Naive thymus-derived CD4-positive, alpha-beta T cell (primary cell): ENCODE measurements around the gene AARS2. TPM values are rescaled to one million over a fixed set of nuclear protein-coding genes. Genes with fewer than 3 reads are reported as not detected.

Experiments
- ATAC-seq: fragments of 150-1000 bp; cut with Tn5 transposase; 2 replicates; pipeline ENCODE4 v1.10.0; 2021; ENCODE audit warnings: mild to moderate bottlenecking, moderate library complexity
- CTCF ChIA-PET: fragments of 350-600 bp; sonication (Branson Sonifier 250); formaldehyde crosslinking; loops from one replicate; lab custom pipeline; 2021; ENCODE audit warnings: antibody characterized with exemption; lab: Charles Lee
- POLR2A ChIA-PET: fragments of 350-600 bp; sonication (Branson Sonifier 250); formaldehyde crosslinking; loops from one replicate; lab custom pipeline; 2021; ENCODE audit warnings: antibody characterized with exemption, inconsistent platforms; lab: Charles Lee
- DNase-seq, 9 donors: peaks; one replicate each; pipeline versions ENCODE4 v3.0.0 to v3.0.0-alpha.2; 2020 to 2022; ENCODE audit warnings: mixed read lengths in 1 of 9
- H3K27ac ChIP-seq: one replicate; pipeline ENCODE4 v1.7.0; 2013; ENCODE audit warnings: mild to moderate bottlenecking, low read depth, low read length, moderate library complexity
- H3K27me3 ChIP-seq, 2 donors: one replicate each; pipeline ENCODE4 v1.7.0; 2013; ENCODE audit warnings: low read length in 2 of 2, mild to moderate bottlenecking in 2 of 2, moderate library complexity in 2 of 2; ENCODE audit not compliant: control insufficient read depth in 2 of 2, insufficient read depth in 2 of 2
- H3K36me3 ChIP-seq, 3 experiments: 1 replicate in 2 of 3; 2 replicates in 1 of 3; pipeline ENCODE4 v1.7.0; 2013; ENCODE audit warnings: low read length in 3 of 3, mild to moderate bottlenecking in 3 of 3, moderate library complexity in 1 of 3; ENCODE audit not compliant: insufficient read depth in 3 of 3, control insufficient read depth in 2 of 3
- H3K4me1 ChIP-seq, 2 donors: one replicate each; pipeline ENCODE4 v1.7.0; 2013; ENCODE audit warnings: low read length in 2 of 2, mild to moderate bottlenecking in 2 of 2, moderate library complexity in 1 of 2; ENCODE audit not compliant: control insufficient read depth in 2 of 2, insufficient read depth in 2 of 2
- H3K4me3 ChIP-seq: 2 replicates; pipeline ENCODE4 v1.7.0; 2013; ENCODE audit warnings: mild to moderate bottlenecking, low read length
- H3K9me3 ChIP-seq, 3 experiments: 1 replicate in 2 of 3; 2 replicates in 1 of 3; pipeline ENCODE4 v1.7.0; 2013; ENCODE audit warnings: low read length in 3 of 3; ENCODE audit not compliant: control insufficient read depth in 2 of 3
- H3K27ac Mint-ChIP-seq, 9 donors: one replicate each; pipeline ENCODE4 v1.8.0; 2020 to 2022; ENCODE audit warnings: mixed read lengths in 9 of 9, mild to moderate bottlenecking in 8 of 9, moderate library complexity in 5 of 9, inconsistent platforms in 2 of 9
- H3K27me3 Mint-ChIP-seq, 5 donors: one replicate each; pipeline ENCODE4 v1.8.0; 2021 to 2022; ENCODE audit warnings: mixed read lengths in 5 of 5, mild to moderate bottlenecking in 1 of 5
- H3K36me3 Mint-ChIP-seq, 5 donors: one replicate each; pipeline ENCODE4 v1.8.0; 2020 to 2022; ENCODE audit warnings: mixed read lengths in 5 of 5, mild to moderate bottlenecking in 3 of 5, inconsistent platforms in 1 of 5
- H3K4me1 Mint-ChIP-seq, 7 donors: one replicate each; pipeline ENCODE4 v1.8.0; 2020 to 2022; ENCODE audit warnings: mixed read lengths in 7 of 7, mild to moderate bottlenecking in 3 of 7, inconsistent platforms in 1 of 7
- H3K4me3 Mint-ChIP-seq, 10 donors: one replicate each; pipeline ENCODE4 v1.8.0; 2020 to 2022; ENCODE audit warnings: mild to moderate bottlenecking in 10 of 10, mixed read lengths in 10 of 10, moderate library complexity in 6 of 10, inconsistent platforms in 2 of 10
- H3K9me3 Mint-ChIP-seq, 11 donors: one replicate each; pipeline ENCODE4 v1.8.0; 2020 to 2022; ENCODE audit warnings: mixed read lengths in 11 of 11, mild to moderate bottlenecking in 4 of 11, inconsistent platforms in 1 of 11, moderate library complexity in 1 of 11
- intact Hi-C, 2 donors: fragments of 100-400 bp; cut with micrococcal nuclease; formaldehyde crosslinking; loops; one replicate each; pipeline ENCODE4 v1.15.1; 2023
- polyA plus RNA-seq, 2 donors: library from polyadenylated mRNA; unstranded; fragments of 300-500 nt; fragmentation: Illumina TruSeq; gene quantifications; one replicate each; pipeline ENCODE4 v1.2.3, GENCODE V29; 2021
- total RNA-seq, 6 experiments: library from RNA in 5 of 6; stranded (reverse) in 5 of 6; gene quantifications; 1 replicate in 5 of 6; 2 replicates in 1 of 6; pipeline ENCODE4 v1.2.3 and lab custom pipeline; 2021 to 2026

The AARS2 gene
- total and polyA plus RNA-seq, 7 experiments from 2014 or later = 8.9 to 29.8 (median 19.9) TPM

- Histone ChIP-seq H3K36me3 (no peaks in the 10 kb centered on the region), H3K27me3 (no peaks in the 10 kb centered on the region), H3K27ac (no peak overlapping the region), H3K9me3 (no peaks in the 10 kb centered on the region), H3K4me3 (no peak overlapping the region), H3K4me1 (no peaks in the 10 kb centered on the region)
- CTCF ChIA-PET = no interaction called here
- intact Hi-C loops = no loop called here
- peaks cover 0 to 4% (median 0%) of the 10 kb centered on the region in 7 donors for H3K4me1 Mint-ChIP-seq
- peaks cover 45 to 66% (median 58%) of the 10 kb centered on the region in 5 donors for H3K27me3 Mint-ChIP-seq
- H3K36me3 Mint-ChIP-seq = peaks cover 0 to 5% (median 0%) of the 10 kb centered on the region in 5 donors
- no peak overlapping the region for H3K27ac Mint-ChIP-seq
- H3K9me3 Mint-ChIP-seq = no peaks in the 10 kb centered on the region
- no peak overlapping the region for H3K4me3 Mint-ChIP-seq
- ATAC-seq (no peak), DNase-seq (no peak)
- POLR2A ChIA-PET = no interaction called here
Measured at GRCh38 chr6:44286747-44287146, 26.4 kb downstream of the AARS2 start.

GRCh38 chr6:44286285-44286565, 26.9 kb downstream of the AARS2 start:
- Mint-ChIP-seq H3K4me3 (no peak overlapping the region), H3K4me1 (peaks cover 0 to 4% (median 0%) of the 10 kb centered on the region in 7 donors)
- H3K27me3 ChIP-seq = no peaks in the 10 kb centered on the region

DNA sequence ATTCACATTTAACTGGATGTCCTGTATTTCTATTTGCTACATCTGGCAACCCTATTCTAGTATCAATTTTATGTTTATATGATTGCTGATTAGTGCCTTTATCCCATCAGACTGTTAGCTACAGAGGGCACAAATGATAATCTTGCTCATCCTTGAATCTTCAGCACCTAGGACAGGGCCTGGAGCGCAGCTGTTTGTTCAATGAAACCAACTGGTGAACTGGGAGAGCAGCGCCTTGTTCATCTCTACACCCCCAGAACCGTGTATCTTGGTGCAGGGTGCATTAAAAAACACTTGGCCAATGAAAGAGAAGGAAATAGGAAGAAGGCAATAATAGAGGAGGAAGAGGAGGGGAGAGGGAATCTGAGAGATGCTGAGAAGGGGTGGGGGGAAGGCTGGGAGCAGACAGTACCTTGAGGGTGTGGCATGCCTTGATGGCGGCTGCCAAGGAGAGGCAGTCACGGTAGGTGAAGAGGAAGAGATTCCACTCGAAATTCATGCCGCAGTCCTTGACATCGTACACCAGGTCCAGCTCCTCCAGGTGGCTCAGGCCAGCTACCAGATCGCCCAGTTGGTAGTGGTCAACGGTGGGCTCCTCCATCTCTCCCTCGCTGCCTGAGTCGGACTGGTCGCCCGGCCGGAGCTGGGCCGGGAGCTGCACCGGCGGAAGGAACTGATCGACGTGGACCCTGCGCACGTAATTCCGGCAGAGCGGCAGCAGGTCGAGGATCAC, 27.4 kb downstream of the AARS2 start:
- Histone ChIP-seq H3K4me3 (no peak overlapping the region), H3K36me3 (no peaks in the 10 kb centered on the region), H3K27me3 (no peaks in the 10 kb centered on the region), H3K4me1 (no peaks in the 10 kb centered on the region), H3K9me3 (no peaks in the 10 kb centered on the region), H3K27ac (no peak overlapping the region)
- H3K36me3 Mint-ChIP-seq = peaks cover 0 to 5% (median 0%) of the 10 kb centered on the region in 5 donors
- ATAC-seq = no peak
- POLR2A ChIA-PET = interaction anchor here (1.0 kb wide), 1 partner anchor 10 kb away, joined by 3 read pairs; no protein-coding TSS in a partner anchor
- no peak for DNase-seq
- CTCF ChIA-PET = no interaction called here
- H3K4me1 Mint-ChIP-seq = peaks cover 0 to 4% (median 0%) of the 10 kb centered on the region in 7 donors
- no peak overlapping the region for H3K27ac Mint-ChIP-seq
- no peak overlapping the region for H3K4me3 Mint-ChIP-seq
- peaks cover 39 to 57% (median 47%) of the 10 kb centered on the region in 5 donors for H3K27me3 Mint-ChIP-seq
- intact Hi-C loops = no loop called here
- no peaks in the 10 kb centered on the region for H3K9me3 Mint-ChIP-seq

More at GRCh38 chr6:44286285-44286565, 26.9 kb downstream of the AARS2 start:
- DNase-seq (no peak), ATAC-seq (no peak)
- H3K36me3 Mint-ChIP-seq = peaks cover 0 to 5% (median 0%) of the 10 kb centered on the region in 5 donors
- no peaks in the 10 kb centered on the region for H3K4me1 ChIP-seq
- ChIA-PET CTCF (no interaction called here), POLR2A (interaction anchor here (1.0 kb wide), 1 partner anchor 10 kb away, joined by 3 read pairs; no protein-coding TSS in a partner anchor)
- no peaks in the 10 kb centered on the region for H3K9me3 Mint-ChIP-seq
- no peak overlapping the region for H3K27ac ChIP-seq
- H3K9me3 ChIP-seq = no peaks in the 10 kb centered on the region
- no peak overlapping the region for H3K27ac Mint-ChIP-seq
- H3K27me3 Mint-ChIP-seq = peaks cover 41 to 62% (median 52%) of the 10 kb centered on the region in 5 donors
- H3K36me3 ChIP-seq = no peaks in the 10 kb centered on the region
- no peak overlapping the region for H3K4me3 ChIP-seq
- intact Hi-C loops = no loop called here

DNA sequence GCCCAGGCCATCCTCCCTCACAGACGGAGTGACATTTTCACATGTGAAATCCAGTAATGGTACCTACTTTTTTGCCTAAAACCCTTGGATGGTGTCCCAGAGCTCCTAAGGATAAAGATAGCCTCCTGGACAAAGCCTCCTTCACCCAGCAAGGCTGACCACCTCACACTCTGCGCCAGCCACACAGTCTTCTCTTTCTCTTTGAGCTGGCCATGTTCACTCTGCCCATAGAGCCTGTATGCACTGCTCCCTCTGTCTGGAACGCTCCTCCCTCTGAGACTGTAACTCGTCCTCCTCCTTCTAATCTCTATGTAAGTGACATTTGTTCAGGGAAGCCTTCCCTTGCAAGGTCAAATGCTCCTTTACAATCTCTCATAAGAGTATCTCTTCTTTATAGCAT, 28.3 kb downstream of the AARS2 start:
- CTCF ChIA-PET = no interaction called here
- H3K27ac Mint-ChIP-seq = no peak overlapping the region
- Histone ChIP-seq H3K4me1 (no peaks in the 10 kb centered on the region), H3K36me3 (no peaks in the 10 kb centered on the region), H3K9me3 (no peaks in the 10 kb centered on the region), H3K27ac (no peak overlapping the region), H3K4me3 (no peak overlapping the region), H3K27me3 (no peaks in the 10 kb centered on the region)
- peaks cover 0 to 4% (median 0%) of the 10 kb centered on the region in 7 donors for H3K4me1 Mint-ChIP-seq
- H3K9me3 Mint-ChIP-seq = no peaks in the 10 kb centered on the region
- ATAC-seq (no peak), DNase-seq (no peak)
- H3K36me3 Mint-ChIP-seq = peaks cover 0 to 5% (median 0%) of the 10 kb centered on the region in 5 donors
- POLR2A ChIA-PET = no interaction called here
- no peak overlapping the region for H3K4me3 Mint-ChIP-seq
- H3K27me3 Mint-ChIP-seq = peaks cover 35 to 51% (median 40%) of the 10 kb centered on the region in 5 donors
- intact Hi-C loops = no loop called here

GRCh38 chr6:44284121-44284520, 29.0 kb downstream of the AARS2 start:
- POLR2A ChIA-PET = no interaction called here
- H3K36me3 ChIP-seq = no peaks in the 10 kb centered on the region
- H3K27ac Mint-ChIP-seq = no peak overlapping the region
- ATAC-seq (no peak), DNase-seq (no peak)
- H3K4me3 ChIP-seq = no peak overlapping the region
- no peak overlapping the region for H3K4me3 Mint-ChIP-seq
- no peaks in the 10 kb centered on the region for H3K27me3 ChIP-seq
- no peaks in the 10 kb centered on the region for H3K9me3 Mint-ChIP-seq
- peaks cover 33 to 47% (median 38%) of the 10 kb centered on the region in 5 donors for H3K27me3 Mint-ChIP-seq
- CTCF ChIA-PET = no interaction called here
- no peak overlapping the region for H3K27ac ChIP-seq
- no peaks in the 10 kb centered on the region for H3K4me1 ChIP-seq
- intact Hi-C loops = no loop called here
- peaks cover 0 to 7% (median 0%) of the 10 kb centered on the region in 7 donors for H3K4me1 Mint-ChIP-seq
- peaks cover 0 to 5% (median 0%) of the 10 kb centered on the region in 5 donors for H3K36me3 Mint-ChIP-seq
- H3K9me3 ChIP-seq = no peaks in the 10 kb centered on the region

DNA sequence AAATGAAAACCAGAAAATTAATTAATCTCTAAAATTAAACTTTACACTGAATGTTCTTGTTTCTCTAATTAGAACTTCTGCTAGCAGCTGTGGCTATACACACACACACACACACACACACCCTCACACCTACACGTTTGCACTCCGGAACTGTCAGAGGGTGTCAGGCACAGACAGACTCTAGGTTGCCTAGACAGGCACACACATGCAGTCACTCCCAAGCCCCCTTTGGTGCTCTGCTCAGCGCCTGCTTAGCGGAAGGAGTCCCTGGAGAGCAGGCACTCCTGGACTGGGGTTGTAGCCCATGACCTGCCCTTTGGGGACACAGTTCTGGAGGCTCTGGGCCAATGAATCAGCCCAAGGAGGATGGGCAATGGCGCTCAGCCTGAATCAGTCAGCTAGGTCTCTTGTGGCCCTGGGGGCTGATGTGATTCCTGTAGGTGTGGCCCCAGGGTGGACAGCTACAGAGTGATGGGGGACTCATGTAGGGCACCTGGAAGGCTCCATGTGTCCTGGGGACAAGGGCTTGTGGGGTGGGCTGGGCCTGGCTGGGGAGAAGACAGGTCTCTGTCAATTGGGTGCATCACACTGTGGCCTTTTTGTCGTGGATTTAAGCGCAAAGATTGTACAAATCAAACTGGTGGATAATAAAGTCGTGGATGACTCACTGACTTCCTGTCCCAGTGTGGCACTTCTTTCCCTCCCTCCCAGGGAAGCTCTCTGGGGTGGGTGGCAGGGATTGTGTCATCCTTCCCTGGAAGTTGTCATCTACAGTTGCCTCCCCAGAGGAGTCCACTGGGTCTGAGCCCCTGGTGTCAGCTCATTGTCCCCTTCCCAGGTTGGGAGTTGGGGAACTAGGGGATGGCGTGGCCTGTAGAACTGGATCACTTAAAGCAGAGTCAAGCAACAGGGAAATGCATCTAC, 34.1 kb downstream of the AARS2 start:
- Histone ChIP-seq H3K4me1 (no peaks in the 10 kb centered on the region), H3K27ac (no peak overlapping the region), H3K36me3 (no peaks in the 10 kb centered on the region), H3K27me3 (peaks cover 0 to 9% of the 10 kb centered on the region in 2 donors), H3K4me3 (no peak overlapping the region), H3K9me3 (no peaks in the 10 kb centered on the region)
- ATAC-seq (peak; percentile 26), DNase-seq (no peak)
- Mint-ChIP-seq H3K27me3 (peaks cover 23 to 49% (median 40%) of the 10 kb centered on the region in 5 donors), H3K9me3 (peaks cover 0 to 2% (median 0%) of the 10 kb centered on the region in 11 donors), H3K27ac (peak overlapping the region in 1 of 9 donors; percentile 36), H3K36me3 (peaks cover 0 to 4% (median 0%) of the 10 kb centered on the region in 5 donors), H3K4me1 (peaks cover 0 to 12% (median 7%) of the 10 kb centered on the region in 7 donors), H3K4me3 (no peak overlapping the region)
- ChIA-PET CTCF (no interaction called here), POLR2A (no interaction called here)
- intact Hi-C loops = no loop called here
